HFF-Myc (cell line): Measurements from ENCODE around the gene PMS2.
"Not testable (repeated sequence)": the region's sequence is repeated elsewhere in the genome, so short reads cannot be mapped to it uniquely, and the experiment has no call there.

Source experiments
- DNase-seq: peaks from one replicate; pipeline ENCODE4 v3.0.0-alpha.2; 2011; ENCODE audit warnings: low read depth; ENCODE audit errors: extremely low read depth
- H3K4me3 ChIP-seq: replicated peaks from 2 replicates; pipeline ENCODE4 v1.5.1; 2011; ENCODE audit warnings: low read depth, mild to moderate bottlenecking, control low read depth, low read length
- CTCF ChIP-seq: IDR thresholded peaks from 2 replicates; pipeline ENCODE4 v1.5.1; 2012; ENCODE audit warnings: mild to moderate bottlenecking, low read depth, low read length, control low read depth; ENCODE audit errors: missing control alignments

PMS2 gene

GRCh38 chr7:6015917-6016652 is 7.2 kb upstream of the PMS2 start:
- TF ChIP-seq CTCF = no peak
- H3K4me3 ChIP-seq = no peak overlapping the region
- DNase-seq = no peak

- no peak for TF ChIP-seq CTCF
- DNase-seq = no peak
- no peak overlapping the region for H3K4me3 ChIP-seq
Measured at GRCh38 chr7:6012355-6013104, 3.7 kb upstream of the PMS2 start.

GRCh38 chr7:6011541-6011940 is 2.7 kb upstream of the PMS2 start:
- no peak overlapping the region for H3K4me3 ChIP-seq
- no peak for TF ChIP-seq CTCF
- DNase-seq = no peak

- not testable (repeated sequence) for DNase-seq
- H3K4me3 ChIP-seq = peak overlapping the region; percentile 75
Measured at GRCh38 chr7:6010370-6010769, 1.5 kb upstream of the PMS2 start.

- H3K4me3 ChIP-seq = peak overlapping the region; percentile 75
- not testable (repeated sequence) for DNase-seq
Measured at GRCh38 chr7:6007835-6008590, 836 bp downstream of the PMS2 start.

GRCh38 chr7:6007386-6007785 is 1.5 kb downstream of the PMS2 start:
- DNase-seq = no peak
- H3K4me3 ChIP-seq = no peak overlapping the region
- no peak for TF ChIP-seq CTCF

- H3K4me3 ChIP-seq = no peak overlapping the region
- peak; percentile 62 for TF ChIP-seq CTCF
- DNase-seq = no peak
Measured at GRCh38 chr7:5997210-5997808, 11.5 kb downstream of the PMS2 start.

GRCh38 chr7:5987061-5987460 is 21.8 kb downstream of the PMS2 start:
- DNase-seq, H3K4me3 ChIP-seq: not testable (repeated sequence)

- H3K4me3 ChIP-seq, DNase-seq: not testable (repeated sequence)
Measured at GRCh38 chr7:5979680-5980314, 29.1 kb downstream of the PMS2 start.

- H3K4me3 ChIP-seq, DNase-seq: not testable (repeated sequence)
Measured at GRCh38 chr7:5973580-5973979, 35.3 kb downstream of the PMS2 start.

- DNase-seq, H3K4me3 ChIP-seq: not testable (repeated sequence)
Measured at GRCh38 chr7:5970347-5970911, 38.4 kb downstream of the PMS2 start, which contains the start of gene RSPH10B. RSPH10B (minus strand) TSS chr7:5970689; CDS start chr7:5967116, 3,573 bp downstream.
